Measurements from ENCODE around the gene CUTC. TPM values are rescaled to one million over a fixed set of nuclear protein-coding genes. Genes with fewer than 3 reads are reported as not detected.

The CUTC gene
- total RNA-seq, 1 donor from 2014 or later: 13.7 TPM

DNA sequence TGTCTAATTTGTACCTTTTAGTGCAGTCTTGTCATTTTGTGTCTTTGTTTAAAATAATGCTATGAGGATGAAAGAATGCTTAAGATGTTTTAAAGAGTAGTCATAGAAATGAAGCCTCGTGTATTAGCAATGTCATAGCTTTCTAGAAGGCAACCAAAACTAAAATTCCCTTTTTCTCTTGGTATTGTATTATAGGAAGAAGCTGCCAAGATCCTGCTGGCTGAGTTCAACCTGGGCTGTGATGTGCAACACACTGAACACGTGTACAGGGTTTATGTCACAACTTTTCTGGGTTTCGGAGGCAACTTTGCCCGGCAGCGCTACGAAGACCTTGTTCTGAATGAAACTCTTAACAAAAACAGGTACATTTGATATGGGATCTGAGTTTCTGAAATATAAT, 36.3 kb upstream of the CUTC start:
- Mint-ChIP-seq H3K4me3 (no peak overlapping the region), H3K36me3 (peaks cover 58% of the 10 kb centered on the region), H3K27ac (no peak overlapping the region), H3K9me3 (no peaks in the 10 kb centered on the region), H3K4me1 (ENCODE audit: unreplicated experiment) (no peaks in the 10 kb centered on the region), H3K27me3 (no peaks in the 10 kb centered on the region)
- TF ChIP-seq CTCF (conservative IDR thresholded peaks at IDR 0.05): no peak
- no peak for DNase-seq (ENCODE audit: extremely low spot score, unreplicated experiment)

DNA sequence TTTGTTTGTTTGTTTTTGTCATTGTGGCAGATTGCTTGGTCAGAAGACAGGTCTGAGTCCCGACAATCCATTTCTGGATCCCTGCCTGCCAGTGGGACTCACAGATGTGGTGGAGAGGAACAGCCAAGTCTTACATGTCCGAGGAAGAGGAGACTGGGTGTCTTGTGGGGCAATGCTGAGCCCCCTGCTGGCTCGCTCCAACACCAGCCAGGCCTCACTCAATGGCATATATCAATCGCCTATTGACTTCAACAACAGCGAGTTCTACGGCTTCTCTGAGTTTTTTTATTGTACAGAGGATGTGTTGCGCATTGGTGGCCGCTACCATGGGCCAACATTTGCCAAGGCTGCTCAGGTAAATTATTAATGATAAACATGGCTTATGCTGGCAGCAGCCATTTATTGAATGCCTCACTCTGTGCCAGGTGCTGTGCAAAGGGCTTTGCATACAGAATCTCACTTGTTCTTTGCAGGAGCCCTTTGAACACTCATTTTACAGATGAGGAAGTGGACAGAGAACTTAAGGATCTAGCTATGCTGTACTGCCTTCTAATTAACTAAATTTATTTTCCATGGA, 33.4 kb upstream of the CUTC start:
- no peaks in the 10 kb centered on the region for H3K4me1 Mint-ChIP-seq (ENCODE audit: unreplicated experiment)
- no peak overlapping the region for H3K4me3 Mint-ChIP-seq
- no peaks in the 10 kb centered on the region for H3K9me3 Mint-ChIP-seq
- TF ChIP-seq CTCF (conservative IDR thresholded peaks at IDR 0.05): no peak
- peaks cover 50% of the 10 kb centered on the region for H3K36me3 Mint-ChIP-seq
- no peak for DNase-seq (ENCODE audit: extremely low spot score, unreplicated experiment)
- H3K27ac Mint-ChIP-seq: no peak overlapping the region
- H3K27me3 Mint-ChIP-seq: no peaks in the 10 kb centered on the region

- no peaks in the 10 kb centered on the region for H3K9me3 Mint-ChIP-seq
- H3K27ac Mint-ChIP-seq: no peak overlapping the region
- H3K27me3 Mint-ChIP-seq: no peaks in the 10 kb centered on the region
- peaks cover 49% of the 10 kb centered on the region for H3K36me3 Mint-ChIP-seq
- DNase-seq (ENCODE audit: extremely low spot score, unreplicated experiment): no peak
- H3K4me3 Mint-ChIP-seq: no peak overlapping the region
- TF ChIP-seq CTCF (conservative IDR thresholded peaks at IDR 0.05): no peak
- no peaks in the 10 kb centered on the region for H3K4me1 Mint-ChIP-seq (ENCODE audit: unreplicated experiment)
Observed at GRCh38 chr10:99700649-99701048, 31.4 kb upstream of the CUTC start.

- no peak overlapping the region for H3K27ac Mint-ChIP-seq
- peaks cover 19% of the 10 kb centered on the region for H3K36me3 Mint-ChIP-seq
- no peak for TF ChIP-seq CTCF (conservative IDR thresholded peaks at IDR 0.05)
- H3K9me3 Mint-ChIP-seq: no peaks in the 10 kb centered on the region
- H3K27me3 Mint-ChIP-seq: no peaks in the 10 kb centered on the region
- no peak for DNase-seq (ENCODE audit: extremely low spot score, unreplicated experiment)
- H3K4me1 Mint-ChIP-seq (ENCODE audit: unreplicated experiment): no peaks in the 10 kb centered on the region
- no peak overlapping the region for H3K4me3 Mint-ChIP-seq
Observed at GRCh38 chr10:99708428-99709012, 23.5 kb upstream of the CUTC start.

GRCh38 chr10:99709480-99710229, 22.4 kb upstream of the CUTC start:
- DNase-seq (ENCODE audit: extremely low spot score, unreplicated experiment): no peak
- Mint-ChIP-seq H3K27me3 (no peaks in the 10 kb centered on the region), H3K4me1 (ENCODE audit: unreplicated experiment) (no peaks in the 10 kb centered on the region), H3K4me3 (no peak overlapping the region), H3K9me3 (no peaks in the 10 kb centered on the region), H3K36me3 (peaks cover 18% of the 10 kb centered on the region), H3K27ac (peak overlapping the region; percentile 50)
- TF ChIP-seq CTCF (conservative IDR thresholded peaks at IDR 0.05): no peak
